DND-41 (cell line): ENCODE measurements around the gene GABRG3.

Experiments used
- EZH2 ChIP-seq: IDR thresholded peaks from 3 replicates; pipeline ENCODE4 v1.6.1; 2012; ENCODE audit warnings: borderline replicate concordance, low read depth, mild to moderate bottlenecking, moderate library complexity, low read length, inconsistent platforms; ENCODE audit not compliant: severe bottlenecking
- TF ChIP-seq, protein P1 (sequence below): IDR thresholded peaks from 2 replicates; pipeline ENCODE4 v1.5.1; 2012; ENCODE audit warnings: borderline replicate concordance, low read length, moderate library complexity, mild to moderate bottlenecking; ENCODE audit not compliant: poor library complexity, severe bottlenecking; ENCODE audit errors: extremely low read depth

DNA sequence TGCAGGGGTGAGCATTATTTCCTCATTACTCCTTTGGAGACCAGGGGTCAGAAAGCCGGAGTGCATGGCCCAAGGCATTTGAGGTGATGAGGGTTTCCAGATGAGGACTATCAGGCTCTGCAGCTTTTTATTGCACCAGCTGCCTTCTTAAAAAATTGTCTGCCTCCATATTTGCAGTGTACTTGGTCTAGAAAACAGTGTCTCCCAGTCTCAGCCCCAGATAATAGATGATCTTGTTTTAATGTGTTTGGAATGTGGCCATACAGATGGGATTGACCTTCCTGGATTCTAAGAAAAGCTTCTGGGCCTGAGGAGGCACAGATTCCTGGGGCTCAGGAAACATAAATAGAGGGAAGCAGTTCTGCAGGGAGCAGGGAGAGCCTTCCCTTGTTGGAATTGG lies 123.3 kb downstream of the GABRG3 start:
- TF ChIP-seq, protein P1, sequence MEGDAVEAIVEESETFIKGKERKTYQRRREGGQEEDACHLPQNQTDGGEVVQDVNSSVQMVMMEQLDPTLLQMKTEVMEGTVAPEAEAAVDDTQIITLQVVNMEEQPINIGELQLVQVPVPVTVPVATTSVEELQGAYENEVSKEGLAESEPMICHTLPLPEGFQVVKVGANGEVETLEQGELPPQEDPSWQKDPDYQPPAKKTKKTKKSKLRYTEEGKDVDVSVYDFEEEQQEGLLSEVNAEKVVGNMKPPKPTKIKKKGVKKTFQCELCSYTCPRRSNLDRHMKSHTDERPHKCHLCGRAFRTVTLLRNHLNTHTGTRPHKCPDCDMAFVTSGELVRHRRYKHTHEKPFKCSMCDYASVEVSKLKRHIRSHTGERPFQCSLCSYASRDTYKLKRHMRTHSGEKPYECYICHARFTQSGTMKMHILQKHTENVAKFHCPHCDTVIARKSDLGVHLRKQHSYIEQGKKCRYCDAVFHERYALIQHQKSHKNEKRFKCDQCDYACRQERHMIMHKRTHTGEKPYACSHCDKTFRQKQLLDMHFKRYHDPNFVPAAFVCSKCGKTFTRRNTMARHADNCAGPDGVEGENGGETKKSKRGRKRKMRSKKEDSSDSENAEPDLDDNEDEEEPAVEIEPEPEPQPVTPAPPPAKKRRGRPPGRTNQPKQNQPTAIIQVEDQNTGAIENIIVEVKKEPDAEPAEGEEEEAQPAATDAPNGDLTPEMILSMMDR: no peak
- TF ChIP-seq EZH2: no peak
